Muscle layer of duodenum (tissue), 2 donors: ENCODE measurements around the gene CORO1C.
"Not testable (repeated sequence)": the region's sequence is repeated elsewhere in the genome, so short reads cannot be mapped to it uniquely, and the experiment has no call there.

Experiments
- H3K27ac ChIP-seq: one replicate; pipeline ENCODE4 v1.7.0; 2013; ENCODE audit warnings: mild to moderate bottlenecking, low read length
- H3K27me3 ChIP-seq: one replicate; pipeline ENCODE4 v1.7.0; 2013; ENCODE audit warnings: low read depth, mild to moderate bottlenecking, control low read depth, low read length
- H3K36me3 ChIP-seq, 2 donors: one replicate each; pipeline ENCODE4 v1.7.0; 2013; ENCODE audit warnings: low read length in 2 of 2, control low read depth in 1 of 2, mild to moderate bottlenecking in 1 of 2; ENCODE audit not compliant: insufficient read depth in 2 of 2, control insufficient read depth in 1 of 2
- H3K4me1 ChIP-seq, 2 donors: one replicate each; pipeline ENCODE4 v1.7.0; 2013; ENCODE audit warnings: low read length in 2 of 2, mild to moderate bottlenecking in 2 of 2, control low read depth in 1 of 2, moderate library complexity in 1 of 2; ENCODE audit not compliant: insufficient read depth in 2 of 2, control insufficient read depth in 1 of 2
- H3K4me3 ChIP-seq, 2 donors: one replicate each; pipeline ENCODE4 v1.7.0; 2013; ENCODE audit warnings: low read length in 2 of 2, low read depth in 1 of 2, mild to moderate bottlenecking in 1 of 2
- H3K9me3 ChIP-seq, 2 donors: one replicate each; pipeline ENCODE4 v1.7.0; 2013; ENCODE audit warnings: low read length in 2 of 2, control low read depth in 1 of 2, mild to moderate bottlenecking in 1 of 2; ENCODE audit not compliant: control insufficient read depth in 1 of 2
- donor health status: healthy.

CORO1C gene

DNA sequence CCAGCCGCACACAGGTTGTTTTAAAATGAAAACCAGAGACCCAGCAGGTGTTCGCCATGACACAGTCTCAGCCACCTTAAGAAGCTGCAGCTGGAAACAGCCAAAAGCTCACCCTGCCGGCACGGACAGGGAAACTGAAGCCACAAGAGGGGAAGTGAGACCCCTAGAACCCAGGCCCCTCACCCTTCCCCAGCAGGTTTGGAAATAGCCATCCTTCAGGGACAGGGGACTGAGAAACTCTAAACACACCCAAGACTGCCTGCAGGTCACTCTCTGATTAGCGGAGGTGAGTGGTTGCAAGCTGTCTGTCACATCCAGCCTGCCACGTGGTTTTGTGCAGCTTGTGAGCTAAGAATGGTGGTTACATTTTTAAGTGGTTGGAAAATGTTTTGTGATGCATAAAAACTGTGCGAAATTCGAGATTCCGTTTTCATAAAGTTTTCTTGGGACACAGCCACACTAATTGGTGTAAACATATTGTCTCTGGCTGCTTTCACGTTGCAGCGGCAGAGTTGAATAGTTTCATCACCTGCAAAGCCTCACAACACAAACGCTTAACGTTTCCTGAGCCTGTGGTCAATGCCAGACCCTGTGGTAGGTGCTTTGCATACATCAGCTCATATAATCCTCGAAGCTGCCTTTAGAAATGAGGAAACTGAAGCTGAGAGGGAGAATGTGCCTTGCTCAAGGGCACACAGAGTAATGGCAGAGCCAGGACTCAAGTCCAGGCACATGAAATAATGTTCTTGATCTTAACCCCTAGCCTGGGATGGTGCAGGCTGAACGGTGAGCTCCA is 95.9 kb downstream of the CORO1C start:
- peak overlapping the region in 1 of 2 donors; percentile 12 for H3K4me3 ChIP-seq
- H3K36me3 ChIP-seq = no peaks in the 10 kb centered on the region
- H3K9me3 ChIP-seq = no peaks in the 10 kb centered on the region
- no peaks in the 10 kb centered on the region for H3K27me3 ChIP-seq
- H3K27ac ChIP-seq = no peak overlapping the region
- peaks cover 9 to 25% of the 10 kb centered on the region in 2 donors for H3K4me1 ChIP-seq

DNA sequence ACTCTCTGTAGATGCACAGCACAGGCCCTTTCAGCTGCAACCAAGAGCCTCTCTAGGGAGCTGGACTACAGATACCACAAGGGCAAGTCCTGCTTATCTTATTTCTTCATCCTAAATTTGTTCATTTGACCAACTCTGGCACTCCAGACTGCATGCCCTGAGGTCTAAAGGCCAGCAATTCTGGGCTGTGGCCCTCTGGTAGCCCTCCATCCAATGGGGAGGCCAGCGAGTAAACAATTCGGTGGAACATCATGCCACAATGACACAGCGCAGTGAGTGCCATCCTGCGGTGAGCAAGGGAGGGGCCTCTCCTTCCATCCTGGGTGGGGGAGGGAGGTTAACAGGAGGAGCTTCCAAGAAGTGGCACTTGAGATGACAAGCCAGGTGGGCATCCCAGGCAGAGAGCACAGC is 97.0 kb downstream of the CORO1C start:
- Histone ChIP-seq H3K27me3 (no peaks in the 10 kb centered on the region), H3K36me3 (no peaks in the 10 kb centered on the region), H3K9me3 (no peaks in the 10 kb centered on the region), H3K4me1 (peaks cover 13 to 25% of the 10 kb centered on the region in 2 donors), H3K4me3 (no peak overlapping the region), H3K27ac (peak overlapping the region; percentile 69)

DNA sequence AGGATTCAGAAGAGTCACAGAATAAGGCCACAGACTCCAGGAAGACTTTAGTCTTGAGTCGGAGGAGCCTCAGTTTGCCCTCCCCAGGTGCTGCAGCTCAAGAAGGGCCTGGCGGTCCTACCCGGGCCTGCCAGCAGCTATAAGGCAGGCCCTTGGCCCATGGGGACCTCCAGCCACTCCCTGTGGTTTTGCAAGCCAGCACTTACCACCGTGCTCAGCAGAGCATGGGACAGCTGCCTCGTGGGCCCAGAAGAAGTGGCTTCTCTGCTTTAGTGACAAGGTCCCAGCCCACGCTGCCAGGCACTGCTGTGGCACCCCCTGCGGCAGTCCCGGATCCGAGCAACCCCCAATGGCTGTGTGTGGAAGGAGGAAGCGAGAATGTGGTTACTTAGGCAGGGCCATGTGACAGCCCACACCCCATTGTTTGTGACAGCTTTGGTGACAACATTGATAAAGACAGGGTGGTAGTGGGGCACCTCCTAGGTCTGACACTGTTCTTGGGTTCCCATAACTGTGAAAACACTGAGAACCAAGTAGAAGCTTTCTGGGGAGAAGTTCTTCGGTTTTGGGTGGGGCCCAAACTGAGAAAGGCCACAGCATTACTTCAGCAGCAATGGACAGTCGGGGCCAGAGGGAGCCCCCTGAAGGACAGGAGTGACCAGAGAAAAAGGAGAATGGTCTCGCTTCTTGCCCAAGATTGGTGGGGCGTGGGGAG is 97.6 kb downstream of the CORO1C start, which contains the start of gene SELPLG:
SELPLG (minus strand) TSS at position 361 of the 715 bp plus-strand sequence. CDS start 9,587 bp downstream, outside the sequence.
- no peaks in the 10 kb centered on the region for H3K36me3 ChIP-seq
- peak within 1 kb of the TSS; percentile 69 for H3K27ac ChIP-seq
- peaks cover 13 to 25% of the 10 kb centered on the region in 2 donors for H3K4me1 ChIP-seq
- H3K27me3 ChIP-seq = no peaks in the 10 kb centered on the region
- peak within 1 kb of the TSS; percentile 37 to 49 for H3K4me3 ChIP-seq
- H3K9me3 ChIP-seq = no peaks in the 10 kb centered on the region

DNA sequence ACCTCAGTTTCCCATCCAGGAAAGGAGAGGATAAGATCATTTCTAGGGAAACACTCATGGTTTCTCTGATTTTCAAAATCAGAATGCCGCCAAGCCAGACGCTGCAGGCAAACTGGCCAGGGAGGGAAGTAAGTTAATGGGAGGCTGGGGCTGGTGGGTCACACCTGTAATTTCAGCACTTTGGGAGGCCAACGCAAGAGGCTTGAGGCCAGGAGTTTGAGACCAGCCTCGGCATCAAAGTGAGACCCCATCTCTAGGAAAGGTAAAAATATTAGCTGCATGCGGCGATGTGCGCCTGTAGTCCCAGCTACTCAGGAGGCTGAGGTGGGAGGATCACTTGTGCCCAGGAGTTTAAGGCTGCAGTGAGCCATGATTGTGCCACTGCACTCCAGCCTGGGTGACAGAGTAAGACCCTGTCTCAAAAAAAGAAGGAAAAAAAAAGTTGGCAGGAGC is 98.2 kb downstream of the CORO1C start:
- Histone ChIP-seq H3K27me3 (no peaks in the 10 kb centered on the region), H3K9me3 (no peaks in the 10 kb centered on the region), H3K36me3 (no peaks in the 10 kb centered on the region), H3K4me3 (peak overlapping the region; percentile 37 to 49), H3K27ac (peak overlapping the region; percentile 63), H3K4me1 (peaks cover 12 to 22% of the 10 kb centered on the region in 2 donors)

DNA sequence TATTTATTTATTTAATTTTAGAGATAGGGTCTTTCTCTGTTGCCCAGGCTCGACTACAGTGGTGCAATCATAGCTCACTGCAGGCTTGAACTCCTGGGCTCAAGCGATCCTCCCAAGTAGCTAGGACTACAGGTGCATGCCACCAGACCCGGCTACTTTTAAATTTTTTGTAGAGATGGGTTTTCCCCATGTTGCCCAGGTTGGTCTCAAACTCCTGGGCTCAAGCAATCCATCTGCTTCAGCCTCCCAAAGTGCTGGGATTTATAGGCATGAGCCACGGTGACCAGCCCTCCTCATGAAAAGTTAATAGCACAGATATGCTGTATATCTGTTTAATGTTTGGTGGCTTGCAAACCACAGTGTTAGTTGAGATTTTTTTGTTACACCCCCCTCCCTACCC is 100.1 kb downstream of the CORO1C start:
- H3K27ac ChIP-seq, H3K9me3 ChIP-seq, H3K4me3 ChIP-seq, H3K27me3 ChIP-seq, H3K36me3 ChIP-seq: not testable (repeated sequence)
- H3K4me1 ChIP-seq = peaks cover 5 to 11% of the 10 kb centered on the region in 2 donors

DNA sequence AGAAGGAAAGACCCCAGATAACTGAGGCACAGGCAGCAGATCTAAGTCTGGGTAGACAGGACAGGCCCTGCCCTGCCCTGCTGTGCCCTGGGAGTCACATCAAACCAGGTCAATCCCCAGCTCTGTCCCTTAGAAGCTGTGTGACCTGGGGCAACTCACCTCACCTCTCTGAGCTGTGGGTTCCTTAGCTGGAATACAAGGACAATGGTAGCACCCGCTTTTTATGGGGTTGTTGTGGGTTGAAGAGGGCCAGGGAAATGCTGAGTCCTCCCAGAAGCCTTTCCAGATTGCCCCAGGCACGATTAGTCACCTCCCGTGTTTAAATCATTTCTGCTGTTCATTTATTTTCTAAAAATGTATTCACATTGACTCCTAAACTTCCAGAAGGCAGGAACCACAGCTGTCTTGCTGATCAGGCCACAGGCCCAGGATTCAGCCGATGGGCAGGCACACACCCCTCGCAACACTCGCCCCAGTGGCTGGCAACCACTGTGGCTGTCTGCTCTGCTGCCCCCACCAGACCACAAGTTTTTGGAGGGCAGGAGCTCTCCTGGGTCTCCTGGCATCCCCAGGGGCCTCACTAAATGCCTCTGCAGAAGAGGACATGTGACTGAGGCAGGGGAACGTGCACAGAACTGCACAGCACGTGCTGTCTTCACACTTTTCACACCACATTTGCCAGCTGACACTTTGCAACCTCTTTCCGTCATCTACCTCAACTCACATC is 100.7 kb downstream of the CORO1C start:
- Histone ChIP-seq H3K9me3 (no peaks in the 10 kb centered on the region), H3K4me1 (peaks cover 5% of the 10 kb centered on the region in 2 donors), H3K4me3 (no peak overlapping the region), H3K36me3 (no peaks in the 10 kb centered on the region), H3K27ac (peak overlapping the region; percentile 51), H3K27me3 (no peaks in the 10 kb centered on the region)

DNA sequence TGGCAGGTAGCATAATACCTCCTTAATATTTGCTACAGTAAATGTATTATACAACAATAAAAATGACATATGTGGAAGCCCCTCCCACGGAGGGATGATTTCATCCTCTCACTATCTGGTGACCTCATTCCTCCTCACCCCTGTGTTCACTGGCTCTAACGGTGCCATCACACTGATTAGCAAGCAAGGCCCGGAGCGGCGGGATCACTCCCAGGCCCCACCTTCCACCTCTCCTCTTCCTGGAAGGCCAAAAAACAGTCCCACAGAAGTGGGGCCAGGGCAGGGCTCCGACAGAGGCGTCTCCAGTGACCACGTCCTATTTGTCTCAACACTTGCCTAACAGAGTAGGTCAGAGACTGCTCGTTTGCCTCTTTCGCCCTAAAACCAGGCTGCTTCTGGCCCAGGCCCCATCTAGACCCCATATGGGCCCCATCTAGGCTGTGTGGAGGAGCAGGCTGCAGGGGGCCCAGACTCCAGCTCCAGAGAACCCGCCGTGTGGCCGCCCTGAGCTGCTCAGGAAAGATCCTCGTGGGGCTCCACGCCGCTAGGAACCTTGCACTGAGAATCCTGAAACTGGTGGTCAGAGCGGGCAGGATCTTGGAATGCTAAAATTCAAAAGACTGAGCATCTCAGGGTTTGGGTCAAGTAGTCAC is 101.4 kb downstream of the CORO1C start:
- H3K36me3 ChIP-seq = no peaks in the 10 kb centered on the region
- H3K4me1 ChIP-seq = peaks cover 0 to 5% of the 10 kb centered on the region in 2 donors
- H3K27ac ChIP-seq = peak overlapping the region; percentile 51

DNA sequence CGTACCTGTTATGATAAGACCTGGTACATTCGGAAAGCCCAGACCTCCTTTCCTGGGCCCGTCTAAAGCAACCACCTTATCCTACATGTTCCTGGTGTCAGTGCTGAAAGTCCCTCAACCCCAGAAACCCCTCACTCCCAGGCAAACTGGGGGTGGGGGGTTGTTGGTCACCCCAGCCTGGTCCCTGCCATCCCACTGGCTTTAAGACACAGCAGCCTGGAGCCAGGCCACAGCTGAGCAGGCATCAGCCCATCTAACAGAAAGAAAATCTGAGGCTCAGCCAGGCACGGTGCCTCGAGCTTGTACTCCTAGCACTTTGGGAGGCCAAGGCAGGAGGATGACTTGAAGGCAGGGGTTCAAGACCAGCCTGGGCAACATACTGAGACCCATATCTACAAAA is 102.2 kb downstream of the CORO1C start:
- Histone ChIP-seq H3K4me3 (no peak overlapping the region), H3K4me1 (peaks cover 0 to 5% of the 10 kb centered on the region in 2 donors), H3K36me3 (no peaks in the 10 kb centered on the region), H3K27ac (peak overlapping the region; percentile 58), H3K9me3 (no peaks in the 10 kb centered on the region), H3K27me3 (no peaks in the 10 kb centered on the region)

More for the DNA sequence above, 101.4 kb downstream of the CORO1C start:
- Histone ChIP-seq H3K27me3 (no peaks in the 10 kb centered on the region), H3K9me3 (no peaks in the 10 kb centered on the region), H3K4me3 (peak overlapping the region in 1 of 2 donors; percentile 37)

DNA sequence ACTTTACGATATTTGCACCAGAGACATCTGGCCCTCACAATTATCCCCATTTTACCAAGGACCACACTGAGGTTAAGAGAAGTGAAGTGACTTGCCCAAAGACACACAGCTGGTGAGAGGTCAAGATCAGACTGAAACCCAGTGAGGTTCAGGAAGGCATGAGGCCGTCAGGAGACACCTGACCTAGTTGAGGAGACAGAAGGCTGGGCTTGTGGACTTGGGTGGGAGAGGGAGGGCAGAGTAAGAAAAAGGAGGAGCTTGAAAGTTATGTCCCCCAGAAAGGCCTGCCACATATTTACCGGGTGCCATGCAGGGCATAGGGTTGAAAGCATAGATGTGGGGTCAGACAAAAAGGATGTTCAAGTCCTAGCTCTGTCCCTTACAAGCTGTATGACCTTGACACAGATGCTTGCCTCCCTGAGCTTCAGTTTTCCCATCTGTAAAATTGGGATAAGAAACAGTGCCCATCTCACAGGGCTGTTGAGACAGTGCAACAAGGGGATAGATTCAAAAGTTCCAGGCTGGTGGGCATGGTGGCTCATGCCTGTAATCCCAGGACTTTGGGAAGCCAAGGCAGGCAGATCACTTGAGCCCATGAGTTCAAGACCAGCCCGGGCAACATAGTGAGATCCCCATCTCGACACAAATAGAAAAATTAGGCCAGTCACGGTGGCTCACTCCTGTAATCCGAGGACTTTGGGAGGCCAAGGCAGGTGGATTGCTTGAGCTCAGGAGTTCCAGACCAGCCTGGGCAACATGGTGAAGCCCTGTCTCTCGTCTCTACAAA is 104.0 kb downstream of the CORO1C start:
- peaks cover 0 to 5% of the 10 kb centered on the region in 2 donors for H3K4me1 ChIP-seq
- H3K36me3 ChIP-seq = no peaks in the 10 kb centered on the region
- no peak overlapping the region for H3K4me3 ChIP-seq
- no peaks in the 10 kb centered on the region for H3K9me3 ChIP-seq
- no peaks in the 10 kb centered on the region for H3K27me3 ChIP-seq
- no peak overlapping the region for H3K27ac ChIP-seq

DNA sequence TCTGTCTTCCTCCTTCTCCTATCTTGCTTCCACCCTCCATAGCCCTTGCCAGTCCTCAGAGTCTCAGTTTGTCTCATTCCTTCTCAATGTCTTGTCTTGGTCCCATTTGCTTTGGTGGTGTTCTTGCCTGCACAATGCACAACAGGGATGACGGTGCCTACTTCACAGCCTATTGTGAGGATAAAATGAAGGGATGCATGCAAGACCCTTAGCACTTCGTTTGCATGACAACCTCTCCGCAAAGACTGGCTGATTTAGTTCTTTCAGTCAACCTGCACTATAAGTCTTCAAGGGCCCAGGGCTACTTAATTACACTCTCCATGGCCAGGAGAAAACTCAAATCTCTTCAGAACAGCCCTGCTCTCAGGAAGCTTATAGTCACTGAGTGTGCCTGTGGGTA is 106.1 kb downstream of the CORO1C start:
- Histone ChIP-seq H3K27me3 (no peaks in the 10 kb centered on the region), H3K36me3 (no peaks in the 10 kb centered on the region), H3K9me3 (no peaks in the 10 kb centered on the region), H3K4me3 (no peak overlapping the region), H3K27ac (no peak overlapping the region), H3K4me1 (peaks cover 0 to 2% of the 10 kb centered on the region in 2 donors)
